Stomach smooth muscle (tissue), 2 donors: ENCODE results near the gene SREBF2.
A peak's percentile ranks its signal among the peaks of the same experiment; 100 is the strongest.
"Not testable (repeated sequence)": the region's sequence is repeated elsewhere in the genome, so short reads cannot be mapped to it uniquely, and the experiment has no call there.

Experiments
- H3K27ac ChIP-seq: one replicate; pipeline ENCODE4 v1.7.0; 2013; ENCODE audit warnings: mild to moderate bottlenecking, low read length, inconsistent platforms
- H3K27me3 ChIP-seq, 2 donors: one replicate each; pipeline ENCODE4 v1.7.0; 2013; ENCODE audit warnings: low read length in 2 of 2; ENCODE audit not compliant: insufficient read depth in 2 of 2, control insufficient read depth in 1 of 2
- H3K36me3 ChIP-seq, 2 donors: one replicate each; pipeline ENCODE4 v1.7.0; 2013; ENCODE audit warnings: low read length in 2 of 2; ENCODE audit not compliant: control insufficient read depth in 2 of 2, insufficient read depth in 2 of 2
- H3K4me1 ChIP-seq: one replicate; pipeline ENCODE4 v1.7.0; 2013; ENCODE audit warnings: low read length; ENCODE audit not compliant: control insufficient read depth, insufficient read depth
- H3K4me3 ChIP-seq, 2 donors: one replicate each; pipeline ENCODE4 v1.7.0; 2013; ENCODE audit warnings: low read length in 2 of 2
- H3K9ac ChIP-seq, 2 donors: one replicate each; pipeline ENCODE4 v1.7.0; 2013; ENCODE audit warnings: low read length in 2 of 2, mild to moderate bottlenecking in 1 of 2
- H3K9me3 ChIP-seq, 2 donors: one replicate each; pipeline ENCODE4 v1.7.0; 2013; ENCODE audit warnings: low read length in 2 of 2; ENCODE audit not compliant: control insufficient read depth in 2 of 2
- donor health status: healthy.
- donor health status: Pancreatic carcinoma.

The SREBF2 gene

DNA sequence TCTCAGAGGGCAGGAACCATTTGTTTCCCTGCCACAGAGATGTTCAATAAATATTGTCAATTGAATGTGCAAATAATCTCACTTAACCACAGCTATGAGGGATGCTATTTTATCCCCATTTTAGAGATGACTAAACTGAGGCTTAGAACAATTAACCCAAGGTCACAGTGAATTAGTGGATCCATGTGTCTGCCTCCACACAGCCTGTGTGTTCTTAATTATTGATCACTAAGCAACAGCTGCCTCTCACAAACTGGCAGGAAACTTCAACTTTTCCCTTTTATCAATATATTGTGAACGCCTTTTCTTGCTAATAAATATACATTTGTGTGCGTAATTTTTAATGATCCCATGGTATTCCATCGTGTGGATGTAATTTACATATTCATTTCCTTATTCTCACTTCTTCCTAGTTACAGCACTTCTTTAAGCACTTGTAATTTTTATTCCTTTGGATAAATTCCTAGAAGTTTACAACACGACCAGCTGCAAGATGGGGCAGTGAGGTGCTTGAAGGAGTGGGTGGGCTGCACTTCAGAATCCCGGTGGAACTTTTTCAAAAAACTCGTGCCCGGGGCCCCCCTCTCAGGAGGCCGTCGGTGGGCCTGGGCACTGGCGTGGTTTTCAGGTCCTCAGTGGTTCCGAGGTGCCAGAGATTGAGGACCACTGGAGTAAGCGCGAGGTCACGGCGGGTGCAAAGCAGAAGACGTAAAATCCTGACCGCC, 915 bp upstream of the SREBF2 start:
- Histone ChIP-seq H3K4me1 (peaks cover 21% of the 10 kb centered on the region), H3K27me3 (no peaks in the 10 kb centered on the region), H3K9ac (peak overlapping the region; percentile 65 to 86), H3K36me3 (peaks cover 0 to 11% of the 10 kb centered on the region in 2 donors), H3K9me3 (no peaks in the 10 kb centered on the region), H3K4me3 (peak overlapping the region; percentile 54 to 85), H3K27ac (peak overlapping the region; percentile 88)

DNA sequence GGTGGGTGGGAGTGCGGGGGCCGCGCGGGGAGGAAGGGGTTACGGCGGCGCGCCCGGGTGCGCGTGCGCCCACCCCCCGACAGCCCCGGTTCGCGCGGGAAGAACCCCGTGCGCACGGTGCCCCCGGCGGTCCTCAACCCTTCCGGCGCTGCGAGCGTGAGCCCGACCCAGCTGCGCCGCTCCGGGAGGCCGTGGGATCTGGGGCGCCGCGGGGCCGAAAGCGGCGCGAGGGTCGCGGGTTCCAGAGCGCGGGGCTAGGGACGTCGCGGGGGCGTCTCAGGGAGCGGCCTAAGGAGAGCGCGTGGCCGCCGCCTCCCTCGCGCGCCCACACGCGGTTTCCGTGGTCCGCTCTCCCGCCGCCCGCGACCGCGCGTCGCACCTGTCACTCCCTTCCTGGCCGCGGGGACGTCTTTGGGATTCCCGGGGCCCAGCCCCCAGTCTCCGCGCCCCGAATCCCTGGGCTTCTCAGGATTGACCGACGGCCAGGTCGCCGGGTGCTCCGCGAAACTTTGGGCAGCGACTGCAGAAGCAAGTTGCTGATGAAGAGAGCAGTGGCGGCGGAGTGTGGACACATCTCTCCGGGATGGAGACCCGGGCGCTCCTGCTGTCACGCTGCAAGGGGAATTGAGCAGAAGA, 582 bp downstream of the SREBF2 start:
- H3K36me3 ChIP-seq, result peaks cover 0 to 11% of the 10 kb centered on the region in 2 donors
- no peaks in the 10 kb centered on the region for H3K9me3 ChIP-seq
- no peaks in the 10 kb centered on the region for H3K27me3 ChIP-seq
- peak overlapping the region; percentile 88 for H3K27ac ChIP-seq
- peaks cover 21% of the 10 kb centered on the region for H3K4me1 ChIP-seq
- peak overlapping the region; percentile 82 to 85 for H3K4me3 ChIP-seq
- H3K9ac ChIP-seq, result peak overlapping the region; percentile 65 to 72

DNA sequence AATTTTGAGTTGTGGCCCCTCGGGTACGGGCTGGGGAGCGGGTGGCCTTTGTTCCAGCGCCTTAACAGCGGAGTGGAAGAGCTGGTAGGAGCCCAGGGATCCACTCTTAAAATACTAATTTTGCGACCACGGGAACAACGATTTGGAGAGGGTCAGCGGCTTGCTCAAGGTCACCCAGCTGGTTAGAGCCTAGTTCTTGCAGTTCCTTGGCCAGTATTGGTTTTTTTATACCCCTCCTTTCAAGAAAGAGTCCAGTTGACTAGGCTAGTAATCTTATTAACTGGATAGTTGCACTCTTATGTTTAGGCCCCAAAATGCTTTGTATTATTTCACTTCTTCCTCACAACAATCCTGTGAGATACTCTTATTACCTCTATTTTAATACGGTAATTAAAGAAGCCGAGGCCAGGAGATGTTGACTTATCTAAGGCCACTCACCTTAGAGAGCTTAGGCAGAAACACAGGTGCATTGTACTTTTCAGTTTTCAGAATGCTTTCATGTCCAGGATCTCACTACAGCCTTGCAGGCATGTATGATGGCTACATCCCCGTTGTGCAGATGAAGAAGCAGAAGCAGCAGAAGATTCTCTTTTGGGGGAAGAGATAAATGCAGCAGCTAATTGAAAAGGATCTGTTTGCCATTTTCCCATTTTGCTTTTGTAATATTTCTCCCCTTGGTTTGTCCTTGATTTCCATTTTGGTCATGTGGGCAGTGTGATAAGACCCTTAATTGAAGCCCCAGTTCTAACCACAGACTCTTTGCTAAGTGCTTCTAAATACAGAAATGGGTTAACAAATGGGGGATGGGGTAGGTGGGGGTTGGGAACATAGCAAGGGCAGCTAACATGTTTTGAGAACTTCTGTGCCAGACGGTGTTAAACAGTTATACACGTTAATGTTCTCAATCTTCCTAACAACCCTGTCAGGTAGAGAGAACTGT, 1.4 kb downstream of the SREBF2 start:
- Histone ChIP-seq H3K36me3 (peaks cover 3 to 11% of the 10 kb centered on the region in 2 donors), H3K27me3 (no peaks in the 10 kb centered on the region), H3K4me3 (peak overlapping the region; percentile 82 to 85), H3K27ac (peak overlapping the region; percentile 88), H3K9ac (peak overlapping the region; percentile 60 to 65), H3K9me3 (no peaks in the 10 kb centered on the region), H3K4me1 (peaks cover 24% of the 10 kb centered on the region)

GRCh38 chr22:41835462-41835861, 2.6 kb downstream of the SREBF2 start:
- H3K4me3 ChIP-seq, H3K27me3 ChIP-seq, H3K9me3 ChIP-seq, H3K27ac ChIP-seq, H3K9ac ChIP-seq: not testable (repeated sequence)
- peaks cover 6 to 11% of the 10 kb centered on the region in 2 donors for H3K36me3 ChIP-seq
- H3K4me1 ChIP-seq, result peaks cover 24% of the 10 kb centered on the region

- Histone ChIP-seq H3K9ac (no peak overlapping the region), H3K9me3 (no peaks in the 10 kb centered on the region), H3K36me3 (peaks cover 6 to 13% of the 10 kb centered on the region in 2 donors), H3K27ac (no peak overlapping the region), H3K4me1 (peaks cover 28% of the 10 kb centered on the region), H3K27me3 (no peaks in the 10 kb centered on the region), H3K4me3 (no peak overlapping the region)
Measured at GRCh38 chr22:41836551-41836950, 3.6 kb downstream of the SREBF2 start.

DNA sequence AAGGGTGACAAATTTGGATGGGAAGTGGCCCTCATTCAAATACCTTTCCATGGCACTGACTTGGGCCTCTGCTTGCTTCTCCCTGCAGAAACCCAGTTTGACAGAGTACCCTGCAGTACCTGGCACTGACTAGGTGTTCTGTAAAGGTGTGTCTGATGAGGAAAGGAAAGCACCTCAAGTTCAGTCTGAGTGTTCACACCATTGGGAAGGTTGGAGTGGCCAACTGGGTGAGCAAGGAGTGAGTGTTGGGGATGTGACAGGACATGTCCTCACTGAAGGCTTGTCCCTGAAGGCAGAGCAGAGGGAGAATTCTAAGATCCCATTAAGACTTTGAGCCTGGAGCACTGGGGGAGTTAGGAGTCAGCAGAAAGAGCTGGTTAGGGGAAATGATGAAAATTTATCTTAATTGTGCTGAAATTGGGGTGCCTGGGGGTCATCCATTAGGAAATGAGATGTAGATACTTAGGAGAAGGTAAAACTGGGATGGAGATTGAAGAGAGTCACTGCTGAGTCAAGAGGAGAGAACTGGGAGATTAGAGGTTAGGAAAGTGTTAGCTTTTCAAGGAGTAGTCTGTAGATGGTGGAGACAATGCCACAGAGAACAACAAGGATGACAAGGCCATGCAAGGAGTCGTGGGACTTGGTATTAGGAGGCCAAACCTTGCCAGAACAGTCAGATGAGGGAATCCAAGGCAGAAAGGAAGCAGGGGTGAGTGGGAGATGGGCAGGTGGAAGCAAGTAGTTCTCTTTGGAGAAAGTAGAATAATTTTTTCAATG, 6.1 kb downstream of the SREBF2 start:
- Histone ChIP-seq H3K4me1 (peaks cover 17% of the 10 kb centered on the region), H3K9me3 (no peaks in the 10 kb centered on the region), H3K36me3 (peaks cover 6 to 13% of the 10 kb centered on the region in 2 donors), H3K27ac (no peak overlapping the region), H3K9ac (no peak overlapping the region), H3K27me3 (no peaks in the 10 kb centered on the region), H3K4me3 (no peak overlapping the region)

- H3K4me1 ChIP-seq, result peaks cover 17% of the 10 kb centered on the region
- H3K9ac ChIP-seq, result no peak overlapping the region
- H3K4me3 ChIP-seq, result no peak overlapping the region
- H3K27ac ChIP-seq, result no peak overlapping the region
- no peaks in the 10 kb centered on the region for H3K27me3 ChIP-seq
- H3K9me3 ChIP-seq, result no peaks in the 10 kb centered on the region
- H3K36me3 ChIP-seq, result peaks cover 6 to 13% of the 10 kb centered on the region in 2 donors
Measured at GRCh38 chr22:41840216-41840615, 7.3 kb downstream of the SREBF2 start.

DNA sequence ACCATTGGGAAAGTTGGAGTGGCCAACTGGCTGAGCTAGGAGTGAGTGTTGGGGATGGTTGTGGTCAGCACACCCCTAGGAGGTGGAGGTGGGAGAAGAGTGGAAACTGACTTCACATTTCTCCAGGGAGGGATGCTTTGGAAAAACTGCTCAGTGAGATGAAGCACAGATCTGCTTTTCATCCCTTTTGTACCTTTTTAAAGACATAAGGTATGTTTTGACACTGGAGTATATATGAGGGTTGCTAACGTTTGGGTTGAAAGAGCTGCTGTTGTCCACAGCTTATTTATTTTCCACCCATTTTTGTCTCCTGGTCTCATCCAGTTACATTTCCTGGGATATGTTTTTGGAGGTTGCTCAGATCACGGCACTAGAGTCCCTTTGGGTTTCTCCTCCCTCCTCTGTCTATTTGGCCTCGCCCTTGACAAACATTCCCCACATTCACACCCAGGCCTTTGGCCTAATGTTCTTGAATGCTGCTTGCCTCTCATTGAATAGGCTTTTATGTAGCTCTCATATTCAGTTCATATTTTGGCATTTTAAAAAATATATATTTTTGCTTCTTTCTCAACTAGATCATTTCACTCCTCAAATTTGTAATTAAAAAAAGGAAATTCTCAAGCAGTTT, 8.3 kb downstream of the SREBF2 start:
- peaks cover 22% of the 10 kb centered on the region for H3K4me1 ChIP-seq

DNA sequence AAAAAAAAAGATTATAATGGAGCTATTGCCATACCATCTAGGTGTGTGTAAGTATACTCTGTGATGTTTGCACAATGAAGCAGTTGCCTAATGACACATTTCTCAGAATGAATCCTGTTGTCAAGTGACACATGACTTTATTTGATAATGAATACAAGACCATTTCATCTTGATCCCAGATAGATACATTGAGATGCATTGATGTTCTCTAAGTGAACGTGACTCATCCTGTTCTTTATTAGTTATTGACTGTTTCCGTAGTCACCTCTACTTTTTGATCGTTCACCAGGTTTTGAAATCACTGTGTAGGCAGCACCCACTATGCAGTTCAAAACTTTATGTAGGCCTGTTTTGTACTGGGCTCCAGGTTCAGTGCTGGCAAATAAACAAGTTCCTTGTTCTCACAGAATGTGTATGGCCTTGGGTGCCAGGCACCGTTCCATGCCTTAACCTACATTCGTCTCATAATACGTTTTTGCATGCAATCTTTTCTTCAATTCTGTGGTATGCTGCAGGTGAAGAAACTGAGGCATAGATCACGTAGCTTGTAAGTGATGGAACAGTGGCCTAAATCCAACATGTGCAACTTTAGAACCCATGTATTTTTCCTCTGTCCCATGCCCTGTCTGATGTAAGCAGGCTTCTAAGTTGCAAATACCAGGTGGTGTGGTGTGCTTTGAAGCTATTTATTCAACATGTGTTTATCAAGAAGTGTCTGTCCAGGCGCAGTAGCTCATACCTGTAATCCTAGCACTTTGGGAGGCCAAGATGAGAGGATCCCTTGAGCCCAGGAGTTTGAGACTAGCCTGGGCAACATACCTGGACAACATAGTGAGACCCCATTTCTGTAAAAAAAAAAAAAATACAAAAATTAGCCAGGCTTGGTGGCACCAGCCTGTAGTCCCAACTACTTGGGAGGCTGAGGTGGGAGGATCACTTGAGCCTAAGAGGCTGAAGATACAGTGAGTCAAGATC, 10.4 kb downstream of the SREBF2 start:
- H3K27me3 ChIP-seq, result no peaks in the 10 kb centered on the region
- H3K9me3 ChIP-seq, result no peaks in the 10 kb centered on the region
- peaks cover 28% of the 10 kb centered on the region for H3K4me1 ChIP-seq
- no peak overlapping the region for H3K4me3 ChIP-seq
- H3K9ac ChIP-seq, result no peak overlapping the region
- H3K36me3 ChIP-seq, result peaks cover 2 to 6% of the 10 kb centered on the region in 2 donors
- no peak overlapping the region for H3K27ac ChIP-seq

More for the DNA sequence above, 8.3 kb downstream of the SREBF2 start:
- Histone ChIP-seq H3K9ac (no peak overlapping the region), H3K27me3 (no peaks in the 10 kb centered on the region), H3K36me3 (peaks cover 6 to 9% of the 10 kb centered on the region in 2 donors), H3K9me3 (no peaks in the 10 kb centered on the region), H3K4me3 (no peak overlapping the region), H3K27ac (no peak overlapping the region)
